ENCODE data around the gene MT2A.

- TF ChIP-seq CTCF (IDR thresholded peaks at IDR 0.05) (no peak), REST (IDR thresholded peaks at IDR 0.05; ENCODE audit: insufficient read depth in 1 of 2, low read depth in 2 of 2, low read length in 1 of 2) (0 out of 4 replicates have a peak, but pooled peaks of 1 of the 2 experiments have one; percentile 11), TCF7L2 (IDR thresholded peaks at IDR 0.05; ENCODE audit: low read depth, low read length) (no peak)
These were observed 17.7 kb downstream of the MT2A start for GRCh38 chr16:56625943-56626654.
